ENCODE results near the gene JAM3. TPM values are rescaled to one million over a fixed set of nuclear protein-coding genes. Genes with fewer than 3 reads are reported as not detected.

JAM3 gene
- total and polyA plus RNA-seq, 9 of the 15 experiments (the other 6 are each of a cell fraction or from before 2014, with no cell fraction given): 0.22 to 0.76 (median 0.40) TPM

- DNase-seq (ENCODE audit: extremely low read depth in 1 of 4, low spot score in 3 of 4) (no peak), ATAC-seq (no peak), FAIRE-seq (no peak)
- 7% methylated on average over 1 of the region's 1 CpG for WGBS (ENCODE audit: insufficient coverage, low coverage, missing lambda C conversion rate)
- H3K36me3 ChIP-seq (ENCODE audit: control insufficient read depth, insufficient read depth, low read length): no peaks in the 10 kb centered on the region
- intact Hi-C loops (cut with micrococcal nuclease): no loop called here
- no TSS peak for BruUV-seq (replicated peaks)
- no peak overlapping the region for H3K4me2 ChIP-seq (ENCODE audit: insufficient read depth, low read length)
- H4K20me1 ChIP-seq (replicated peaks; ENCODE audit: control insufficient read depth, insufficient read depth, low read length): no peaks in the 10 kb centered on the region
- no peak overlapping the region for H3K4me3 ChIP-seq
- no peaks in the 10 kb centered on the region for H3K79me2 ChIP-seq (ENCODE audit: control insufficient read depth, insufficient read depth, low read length)
- H3K27me3 ChIP-seq (ENCODE audit: control insufficient read depth in 2 of 2, insufficient read depth in 2 of 2, low read length in 2 of 2): peaks cover 0 to 5% of the 10 kb centered on the region in 2 experiments; a peak in 3 of 5 replicates
- TF ChIP-seq ZBTB43 (CRISPR knock-in tag; IDR thresholded peaks at IDR 0.05) (no peak), VEZF1 (CRISPR knock-in tag; IDR thresholded peaks at IDR 0.05) (no peak), PRPF4 (IDR thresholded peaks at IDR 0.05; ENCODE audit: insufficient read depth, low read depth, low read length, poor library complexity, severe bottlenecking) (no peak), ZNF316 (IDR thresholded peaks at IDR 0.05) (peak; percentile 83), MAFG (tag; conservative IDR thresholded peaks at IDR 0.05) (peak; percentile 56), EHMT2 (IDR thresholded peaks at IDR 0.05) (no peak), TARDBP (IDR thresholded peaks at IDR 0.05) (no peak), CHD1 (IDR thresholded peaks at IDR 0.05; ENCODE audit: low read length) (no peak), C11orf30 (IDR thresholded peaks at IDR 0.05; ENCODE audit: low read depth) (peak; percentile 60; the same call in 1 of the 2 replicates), SREBF2 (CRISPR knock-in tag; IDR thresholded peaks at IDR 0.05) (no peak)
- TF ChIP-seq, protein P1, sequence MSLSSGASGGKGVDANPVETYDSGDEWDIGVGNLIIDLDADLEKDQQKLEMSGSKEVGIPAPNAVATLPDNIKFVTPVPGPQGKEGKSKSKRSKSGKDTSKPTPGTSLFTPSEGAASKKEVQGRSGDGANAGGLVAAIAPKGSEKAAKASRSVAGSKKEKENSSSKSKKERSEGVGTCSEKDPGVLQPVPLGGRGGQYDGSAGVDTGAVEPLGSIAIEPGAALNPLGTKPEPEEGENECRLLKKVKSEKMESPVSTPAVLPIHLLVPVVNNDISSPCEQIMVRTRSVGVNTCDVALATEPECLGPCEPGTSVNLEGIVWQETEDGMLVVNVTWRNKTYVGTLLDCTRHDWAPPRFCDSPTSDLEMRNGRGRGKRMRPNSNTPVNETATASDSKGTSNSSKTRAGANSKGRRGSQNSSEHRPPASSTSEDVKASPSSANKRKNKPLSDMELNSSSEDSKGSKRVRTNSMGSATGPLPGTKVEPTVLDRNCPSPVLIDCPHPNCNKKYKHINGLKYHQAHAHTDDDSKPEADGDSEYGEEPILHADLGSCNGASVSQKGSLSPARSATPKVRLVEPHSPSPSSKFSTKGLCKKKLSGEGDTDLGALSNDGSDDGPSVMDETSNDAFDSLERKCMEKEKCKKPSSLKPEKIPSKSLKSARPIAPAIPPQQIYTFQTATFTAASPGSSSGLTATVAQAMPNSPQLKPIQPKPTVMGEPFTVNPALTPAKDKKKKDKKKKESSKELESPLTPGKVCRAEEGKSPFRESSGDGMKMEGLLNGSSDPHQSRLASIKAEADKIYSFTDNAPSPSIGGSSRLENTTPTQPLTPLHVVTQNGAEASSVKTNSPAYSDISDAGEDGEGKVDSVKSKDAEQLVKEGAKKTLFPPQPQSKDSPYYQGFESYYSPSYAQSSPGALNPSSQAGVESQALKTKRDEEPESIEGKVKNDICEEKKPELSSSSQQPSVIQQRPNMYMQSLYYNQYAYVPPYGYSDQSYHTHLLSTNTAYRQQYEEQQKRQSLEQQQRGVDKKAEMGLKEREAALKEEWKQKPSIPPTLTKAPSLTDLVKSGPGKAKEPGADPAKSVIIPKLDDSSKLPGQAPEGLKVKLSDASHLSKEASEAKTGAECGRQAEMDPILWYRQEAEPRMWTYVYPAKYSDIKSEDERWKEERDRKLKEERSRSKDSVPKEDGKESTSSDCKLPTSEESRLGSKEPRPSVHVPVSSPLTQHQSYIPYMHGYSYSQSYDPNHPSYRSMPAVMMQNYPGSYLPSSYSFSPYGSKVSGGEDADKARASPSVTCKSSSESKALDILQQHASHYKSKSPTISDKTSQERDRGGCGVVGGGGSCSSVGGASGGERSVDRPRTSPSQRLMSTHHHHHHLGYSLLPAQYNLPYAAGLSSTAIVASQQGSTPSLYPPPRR (CRISPR knock-in tag; IDR thresholded peaks at IDR 0.05; ENCODE audit: borderline replicate concordance): no peak
- no peaks in the 10 kb centered on the region for H3K9me1 ChIP-seq (ENCODE audit: control insufficient read depth, insufficient read depth, low read length)
- H3K4me1 ChIP-seq (replicated peaks in 1 of 2; ENCODE audit: control insufficient read depth in 2 of 2, insufficient read depth in 2 of 2, low read length in 2 of 2): no peaks in the 10 kb centered on the region
- CTCF ChIA-PET (ENCODE audit: low intra/inter-chr PET ratio): no interaction called here
- in situ Hi-C loops (cut with MboI): no loop called here
- POLR2A ChIA-PET: no interaction called here
- H3K27ac ChIP-seq (ENCODE audit: extremely low read depth, low read depth, low read length): no peak overlapping the region
- H2AFZ ChIP-seq (ENCODE audit: low read depth, low read length): no peak overlapping the region
- H3K9ac ChIP-seq (ENCODE audit: insufficient read depth in 1 of 2, low read depth in 2 of 2, low read length in 2 of 2): no peak overlapping the region
- H3K9me3 ChIP-seq (replicated peaks; ENCODE audit: control insufficient read depth, insufficient read depth, low read depth, low read length): no peaks in the 10 kb centered on the region
Observed at GRCh38 chr11:134116210-134116609, 47.3 kb downstream of the JAM3 start.
